ENCODE data around the gene SLC22A1. TPM values are rescaled to one million over a fixed set of nuclear protein-coding genes. Genes with fewer than 3 reads are reported as not detected.
"Not testable (repeated sequence)": the region's sequence is repeated elsewhere in the genome, so short reads cannot be mapped to it uniquely, and the experiment has no call there.

The SLC22A1 gene
- total RNA-seq, 1 donor from 2014 or later, result 1.0 TPM

DNA sequence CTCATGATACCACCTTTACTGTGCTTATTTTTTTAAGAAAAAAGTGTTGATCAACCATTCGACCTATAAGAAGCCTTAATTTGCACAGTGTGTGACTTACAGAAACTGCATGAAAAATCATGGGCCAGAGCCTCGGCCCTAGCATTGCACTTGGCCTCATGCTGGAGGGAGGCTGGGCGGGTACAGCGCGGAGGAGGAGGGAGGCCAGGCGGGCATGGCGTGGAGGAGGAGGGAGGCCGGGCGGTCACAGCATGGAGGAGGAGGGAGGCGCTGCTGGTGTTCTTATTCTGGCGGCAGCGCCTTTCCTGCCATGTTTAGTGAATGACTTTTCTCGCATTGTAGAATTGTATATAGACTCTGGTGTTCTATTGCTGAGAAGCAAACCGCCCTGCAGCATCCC lies 15.6 kb upstream of the SLC22A1 start:
- H3K36me3 ChIP-seq (ENCODE audit: control insufficient read depth in 3 of 3, insufficient read depth in 3 of 3, low read length in 3 of 3), result peaks cover 49 to 60% (median 53%) of the 10 kb centered on the region in 3 donors

GRCh38 chr6:160106701-160107100 lies 14.9 kb upstream of the SLC22A1 start:
- H3K36me3 ChIP-seq (ENCODE audit: control insufficient read depth in 3 of 3, insufficient read depth in 3 of 3, low read length in 3 of 3), result peaks cover 42 to 55% (median 46%) of the 10 kb centered on the region in 3 donors
- no peaks in the 10 kb centered on the region for H3K27me3 ChIP-seq (ENCODE audit: control insufficient read depth in 3 of 3, insufficient read depth in 3 of 3, low read length in 3 of 3)

More for the DNA sequence above, 15.6 kb upstream of the SLC22A1 start:
- H3K27ac ChIP-seq (ENCODE audit: low read depth, low read length), result no peak overlapping the region
- H3K4me3 ChIP-seq (ENCODE audit: low read length in 3 of 3), result no peak overlapping the region
- H3K9me3 ChIP-seq (ENCODE audit: control insufficient read depth in 3 of 3, low read length in 3 of 3), result no peaks in the 10 kb centered on the region
- no peaks in the 10 kb centered on the region for H3K27me3 ChIP-seq (ENCODE audit: control insufficient read depth in 3 of 3, insufficient read depth in 3 of 3, low read length in 3 of 3)
- no peak overlapping the region for H3K9ac ChIP-seq (ENCODE audit: low read depth in 1 of 3, low read length in 3 of 3)
- peaks cover 0 to 2% (median 0%) of the 10 kb centered on the region in 3 donors for H3K4me1 ChIP-seq (ENCODE audit: control insufficient read depth in 3 of 3, insufficient read depth in 3 of 3, low read length in 3 of 3)

DNA sequence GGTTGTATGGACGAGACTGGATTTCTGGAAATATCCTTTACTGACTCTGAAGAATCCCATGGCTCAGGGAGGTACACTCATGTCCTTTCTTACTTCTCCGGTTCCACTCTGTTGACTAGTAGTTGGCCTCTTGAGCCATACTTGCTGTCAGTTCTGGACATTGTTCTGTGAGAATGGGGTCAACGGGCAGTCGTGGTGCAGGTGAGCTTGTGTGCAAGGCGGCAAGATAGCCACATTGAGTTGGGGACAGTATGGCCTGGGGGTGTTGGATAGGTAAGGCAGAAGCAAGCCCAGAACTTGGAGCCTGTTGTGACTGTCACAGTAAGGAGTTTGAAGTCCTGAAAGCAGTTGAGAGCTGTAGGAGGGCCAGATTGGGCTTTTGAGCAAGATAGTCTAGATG lies 13.5 kb upstream of the SLC22A1 start:
- Histone ChIP-seq H3K4me1 (ENCODE audit: control insufficient read depth in 3 of 3, insufficient read depth in 3 of 3, low read length in 3 of 3) (no peaks in the 10 kb centered on the region), H3K9ac (ENCODE audit: low read depth in 1 of 3, low read length in 3 of 3) (no peak overlapping the region), H3K27me3 (ENCODE audit: control insufficient read depth in 3 of 3, insufficient read depth in 3 of 3, low read length in 3 of 3) (no peaks in the 10 kb centered on the region), H3K36me3 (ENCODE audit: control insufficient read depth in 3 of 3, insufficient read depth in 3 of 3, low read length in 3 of 3) (peaks cover 33 to 45% (median 33%) of the 10 kb centered on the region in 3 donors), H3K9me3 (ENCODE audit: control insufficient read depth in 3 of 3, low read length in 3 of 3) (no peaks in the 10 kb centered on the region), H3K27ac (ENCODE audit: low read depth, low read length) (no peak overlapping the region), H3K4me3 (ENCODE audit: low read length in 3 of 3) (no peak overlapping the region)

More at GRCh38 chr6:160106701-160107100, 14.9 kb upstream of the SLC22A1 start:
- Histone ChIP-seq H3K4me3 (ENCODE audit: low read length in 3 of 3) (no peak overlapping the region), H3K4me1 (ENCODE audit: control insufficient read depth in 3 of 3, insufficient read depth in 3 of 3, low read length in 3 of 3) (no peaks in the 10 kb centered on the region), H3K27ac (ENCODE audit: low read depth, low read length) (no peak overlapping the region), H3K9ac (ENCODE audit: low read depth in 1 of 3, low read length in 3 of 3) (no peak overlapping the region), H3K9me3 (ENCODE audit: control insufficient read depth in 3 of 3, low read length in 3 of 3) (no peaks in the 10 kb centered on the region)

- Histone ChIP-seq H3K36me3 (ENCODE audit: control insufficient read depth in 3 of 3, insufficient read depth in 3 of 3, low read length in 3 of 3) (peaks cover 9 to 23% (median 12%) of the 10 kb centered on the region in 3 donors), H3K9me3 (ENCODE audit: control insufficient read depth in 3 of 3, low read length in 3 of 3) (no peaks in the 10 kb centered on the region), H3K4me1 (ENCODE audit: control insufficient read depth in 3 of 3, insufficient read depth in 3 of 3, low read length in 3 of 3) (no peaks in the 10 kb centered on the region), H3K4me3 (ENCODE audit: low read length in 3 of 3) (no peak overlapping the region), H3K27ac (ENCODE audit: low read depth, low read length) (no peak overlapping the region), H3K27me3 (ENCODE audit: control insufficient read depth in 3 of 3, insufficient read depth in 3 of 3, low read length in 3 of 3) (no peaks in the 10 kb centered on the region), H3K9ac (ENCODE audit: low read depth in 1 of 3, low read length in 3 of 3) (no peak overlapping the region)
These were observed 11.0 kb upstream of the SLC22A1 start for GRCh38 chr6:160110586-160111123.

DNA sequence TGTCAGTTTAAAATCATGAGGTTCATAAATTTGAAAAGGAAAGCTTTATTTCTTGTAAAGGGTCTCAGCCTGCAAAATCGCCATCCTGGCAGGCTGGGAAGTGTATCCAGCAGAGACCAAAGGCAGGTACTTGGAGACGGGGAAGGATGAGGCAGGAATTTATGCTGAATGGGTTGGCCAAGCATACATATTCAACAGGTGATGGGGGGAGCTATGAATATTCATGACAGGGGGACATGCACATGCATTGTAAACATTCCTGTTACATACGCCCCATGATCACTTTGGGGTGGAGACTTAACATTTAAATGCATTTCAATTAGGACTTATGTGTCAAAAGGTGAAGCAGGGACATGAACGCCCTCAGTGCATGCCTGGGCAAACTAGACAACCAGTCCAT lies 9.8 kb upstream of the SLC22A1 start:
- Histone ChIP-seq H3K4me3 (ENCODE audit: low read length in 3 of 3) (no peak overlapping the region), H3K27me3 (ENCODE audit: control insufficient read depth in 3 of 3, insufficient read depth in 3 of 3, low read length in 3 of 3) (no peaks in the 10 kb centered on the region), H3K4me1 (ENCODE audit: control insufficient read depth in 3 of 3, insufficient read depth in 3 of 3, low read length in 3 of 3) (no peaks in the 10 kb centered on the region), H3K27ac (ENCODE audit: low read depth, low read length) (no peak overlapping the region), H3K9me3 (ENCODE audit: control insufficient read depth in 3 of 3, low read length in 3 of 3) (no peaks in the 10 kb centered on the region), H3K9ac (ENCODE audit: low read depth in 1 of 3, low read length in 3 of 3) (no peak overlapping the region), H3K36me3 (ENCODE audit: control insufficient read depth in 3 of 3, insufficient read depth in 3 of 3, low read length in 3 of 3) (peaks cover 4 to 16% (median 6%) of the 10 kb centered on the region in 3 donors)

DNA sequence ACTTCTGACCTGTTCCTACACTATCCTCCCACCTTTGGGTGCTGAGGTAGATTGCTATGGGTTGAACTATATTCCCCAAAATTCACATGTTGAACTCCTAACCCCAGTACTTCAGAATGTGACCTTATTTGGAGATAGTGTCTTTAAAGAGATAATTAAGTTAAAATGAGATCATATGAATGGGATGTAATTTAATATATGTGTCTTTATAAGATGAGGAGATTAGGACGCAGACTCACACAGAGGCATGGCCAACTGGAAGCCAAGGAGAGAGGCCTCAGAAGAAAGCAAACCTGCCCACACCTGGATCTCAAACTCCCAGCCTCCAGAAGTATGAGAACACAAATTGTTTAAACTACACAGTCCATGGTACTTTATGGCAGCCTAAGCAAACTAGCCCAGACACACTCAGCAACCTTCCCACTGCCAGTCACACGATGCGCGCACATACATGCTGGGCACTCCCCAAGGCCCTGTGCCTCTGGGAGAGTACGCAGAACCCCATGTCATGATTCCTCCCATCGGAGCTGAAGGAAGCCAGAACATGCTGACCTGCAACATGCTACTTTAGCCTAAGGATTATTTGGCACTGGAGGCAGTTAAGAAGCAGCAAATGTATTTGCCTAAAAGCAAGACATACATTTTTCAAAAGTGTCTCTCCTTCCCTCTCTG lies 8.9 kb upstream of the SLC22A1 start:
- H3K27me3 ChIP-seq (ENCODE audit: control insufficient read depth in 3 of 3, insufficient read depth in 3 of 3, low read length in 3 of 3), result no peaks in the 10 kb centered on the region
- no peak overlapping the region for H3K27ac ChIP-seq (ENCODE audit: low read depth, low read length)
- H3K4me1 ChIP-seq (ENCODE audit: control insufficient read depth in 3 of 3, insufficient read depth in 3 of 3, low read length in 3 of 3), result no peaks in the 10 kb centered on the region
- H3K9ac ChIP-seq (ENCODE audit: low read depth in 1 of 3, low read length in 3 of 3), result no peak overlapping the region
- no peak overlapping the region for H3K4me3 ChIP-seq (ENCODE audit: low read length in 3 of 3)
- peaks cover under 1 to 13% (median 7%) of the 10 kb centered on the region in 3 donors for H3K36me3 ChIP-seq (ENCODE audit: control insufficient read depth in 3 of 3, insufficient read depth in 3 of 3, low read length in 3 of 3)
- H3K9me3 ChIP-seq (ENCODE audit: control insufficient read depth in 3 of 3, low read length in 3 of 3), result no peaks in the 10 kb centered on the region

GRCh38 chr6:160114536-160114935 lies 7.1 kb upstream of the SLC22A1 start:
- not testable (repeated sequence) for H3K36me3 ChIP-seq (ENCODE audit: control insufficient read depth in 3 of 3, insufficient read depth in 3 of 3, low read length in 3 of 3); H3K4me3 ChIP-seq (ENCODE audit: low read length in 3 of 3); H3K9ac ChIP-seq (ENCODE audit: low read depth in 1 of 3, low read length in 3 of 3); H3K4me1 ChIP-seq (ENCODE audit: control insufficient read depth in 3 of 3, insufficient read depth in 3 of 3, low read length in 3 of 3); H3K27ac ChIP-seq (ENCODE audit: low read depth, low read length); H3K9me3 ChIP-seq (ENCODE audit: control insufficient read depth in 3 of 3, low read length in 3 of 3); H3K27me3 ChIP-seq (ENCODE audit: control insufficient read depth in 3 of 3, insufficient read depth in 3 of 3, low read length in 3 of 3)

- H3K4me1 ChIP-seq (ENCODE audit: control insufficient read depth in 3 of 3, insufficient read depth in 3 of 3, low read length in 3 of 3), result no peaks in the 10 kb centered on the region
- H3K4me3 ChIP-seq (ENCODE audit: low read length in 3 of 3), result no peak overlapping the region
- H3K27ac ChIP-seq (ENCODE audit: low read depth, low read length), result no peak overlapping the region
- H3K9me3 ChIP-seq (ENCODE audit: control insufficient read depth in 3 of 3, low read length in 3 of 3), result no peaks in the 10 kb centered on the region
- H3K36me3 ChIP-seq (ENCODE audit: control insufficient read depth in 3 of 3, insufficient read depth in 3 of 3, low read length in 3 of 3), result peaks cover 0 to 7% (median 3%) of the 10 kb centered on the region in 3 donors
- H3K9ac ChIP-seq (ENCODE audit: low read depth in 1 of 3, low read length in 3 of 3), result no peak overlapping the region
- no peaks in the 10 kb centered on the region for H3K27me3 ChIP-seq (ENCODE audit: control insufficient read depth in 3 of 3, insufficient read depth in 3 of 3, low read length in 3 of 3)
These were observed 6.2 kb upstream of the SLC22A1 start for GRCh38 chr6:160115421-160115820.

GRCh38 chr6:160116411-160116810 lies 5.2 kb upstream of the SLC22A1 start:
- no peaks in the 10 kb centered on the region for H3K4me1 ChIP-seq (ENCODE audit: control insufficient read depth in 3 of 3, insufficient read depth in 3 of 3, low read length in 3 of 3)
- H3K27me3 ChIP-seq (ENCODE audit: control insufficient read depth in 3 of 3, insufficient read depth in 3 of 3, low read length in 3 of 3), result no peaks in the 10 kb centered on the region
- H3K36me3 ChIP-seq (ENCODE audit: control insufficient read depth in 3 of 3, insufficient read depth in 3 of 3, low read length in 3 of 3), result peaks cover 0 to 7% (median 3%) of the 10 kb centered on the region in 3 donors
- no peak overlapping the region for H3K27ac ChIP-seq (ENCODE audit: low read depth, low read length)
- H3K9ac ChIP-seq (ENCODE audit: low read depth in 1 of 3, low read length in 3 of 3), result no peak overlapping the region
- no peak overlapping the region for H3K4me3 ChIP-seq (ENCODE audit: low read length in 3 of 3)
- no peaks in the 10 kb centered on the region for H3K9me3 ChIP-seq (ENCODE audit: control insufficient read depth in 3 of 3, low read length in 3 of 3)

GRCh38 chr6:160117137-160117536 lies 4.5 kb upstream of the SLC22A1 start:
- Histone ChIP-seq H3K9me3 (ENCODE audit: control insufficient read depth in 3 of 3, low read length in 3 of 3) (no peaks in the 10 kb centered on the region), H3K27me3 (ENCODE audit: control insufficient read depth in 3 of 3, insufficient read depth in 3 of 3, low read length in 3 of 3) (no peaks in the 10 kb centered on the region), H3K27ac (ENCODE audit: low read depth, low read length) (no peak overlapping the region), H3K4me1 (ENCODE audit: control insufficient read depth in 3 of 3, insufficient read depth in 3 of 3, low read length in 3 of 3) (no peaks in the 10 kb centered on the region), H3K36me3 (ENCODE audit: control insufficient read depth in 3 of 3, insufficient read depth in 3 of 3, low read length in 3 of 3) (peaks cover 0 to 7% (median 3%) of the 10 kb centered on the region in 3 donors), H3K9ac (ENCODE audit: low read depth in 1 of 3, low read length in 3 of 3) (no peak overlapping the region), H3K4me3 (ENCODE audit: low read length in 3 of 3) (no peak overlapping the region)
